DOHH2 (cell line): ENCODE data around the gene SLC39A6.

ENCODE experiments used
- EZH2phosphoT487 ChIP-seq: fragments of 200-600 bp; sonication (generic); IDR thresholded peaks from 2 replicates; pipeline ENCODE4 v1.6.1; 2017; ENCODE audit warnings: borderline replicate concordance, mild to moderate bottlenecking, antibody characterized with exemption, low read length, moderate library complexity, mixed read lengths
- TF ChIP-seq, protein P1 (sequence below): fragments of 200-600 bp; sonication (generic); IDR thresholded peaks from one replicate; pipeline ENCODE4 v1.5.1; 2014; ENCODE audit warnings: antibody characterized with exemption, mild to moderate bottlenecking, low read depth, low read length; ENCODE audit not compliant: poor library complexity, severe bottlenecking

GRCh38 chr18:36120297-36120696 is 8.8 kb downstream of the SLC39A6 start:
- TF ChIP-seq, protein P1, sequence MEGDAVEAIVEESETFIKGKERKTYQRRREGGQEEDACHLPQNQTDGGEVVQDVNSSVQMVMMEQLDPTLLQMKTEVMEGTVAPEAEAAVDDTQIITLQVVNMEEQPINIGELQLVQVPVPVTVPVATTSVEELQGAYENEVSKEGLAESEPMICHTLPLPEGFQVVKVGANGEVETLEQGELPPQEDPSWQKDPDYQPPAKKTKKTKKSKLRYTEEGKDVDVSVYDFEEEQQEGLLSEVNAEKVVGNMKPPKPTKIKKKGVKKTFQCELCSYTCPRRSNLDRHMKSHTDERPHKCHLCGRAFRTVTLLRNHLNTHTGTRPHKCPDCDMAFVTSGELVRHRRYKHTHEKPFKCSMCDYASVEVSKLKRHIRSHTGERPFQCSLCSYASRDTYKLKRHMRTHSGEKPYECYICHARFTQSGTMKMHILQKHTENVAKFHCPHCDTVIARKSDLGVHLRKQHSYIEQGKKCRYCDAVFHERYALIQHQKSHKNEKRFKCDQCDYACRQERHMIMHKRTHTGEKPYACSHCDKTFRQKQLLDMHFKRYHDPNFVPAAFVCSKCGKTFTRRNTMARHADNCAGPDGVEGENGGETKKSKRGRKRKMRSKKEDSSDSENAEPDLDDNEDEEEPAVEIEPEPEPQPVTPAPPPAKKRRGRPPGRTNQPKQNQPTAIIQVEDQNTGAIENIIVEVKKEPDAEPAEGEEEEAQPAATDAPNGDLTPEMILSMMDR: no peak
- no peak for TF ChIP-seq EZH2phosphoT487
